ENCODE results near the gene CCL11.

Gene CCL11

DNA sequence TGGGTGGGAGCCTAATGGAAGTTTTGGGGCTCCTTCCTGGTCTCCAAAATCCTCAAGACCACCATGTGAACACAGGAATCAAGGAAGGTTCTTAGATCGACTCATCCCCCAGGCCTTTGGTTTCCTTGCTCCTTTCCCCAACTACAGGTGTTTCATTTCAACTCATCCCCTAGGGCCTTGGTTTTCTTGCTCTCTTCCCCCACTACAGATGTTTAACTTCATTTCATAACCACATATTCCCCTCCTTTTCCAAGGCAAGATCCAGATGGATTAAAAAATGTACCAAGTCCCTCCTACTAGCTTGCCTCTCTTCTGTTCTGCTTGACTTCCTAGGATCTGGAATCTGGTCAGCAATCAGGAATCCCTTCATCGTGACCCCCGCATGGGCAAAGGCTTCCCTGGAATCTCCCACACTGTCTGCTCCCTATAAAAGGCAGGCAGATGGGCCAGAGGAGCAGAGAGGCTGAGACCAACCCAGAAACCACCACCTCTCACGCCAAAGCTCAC is at the start of gene CCL11:
Gene CCL11, plus strand, starts transcription at position 457 of the 507 bp plus-strand sequence. CDS start 67 bp downstream, outside the sequence.
- no peak for DNase-seq

DNA sequence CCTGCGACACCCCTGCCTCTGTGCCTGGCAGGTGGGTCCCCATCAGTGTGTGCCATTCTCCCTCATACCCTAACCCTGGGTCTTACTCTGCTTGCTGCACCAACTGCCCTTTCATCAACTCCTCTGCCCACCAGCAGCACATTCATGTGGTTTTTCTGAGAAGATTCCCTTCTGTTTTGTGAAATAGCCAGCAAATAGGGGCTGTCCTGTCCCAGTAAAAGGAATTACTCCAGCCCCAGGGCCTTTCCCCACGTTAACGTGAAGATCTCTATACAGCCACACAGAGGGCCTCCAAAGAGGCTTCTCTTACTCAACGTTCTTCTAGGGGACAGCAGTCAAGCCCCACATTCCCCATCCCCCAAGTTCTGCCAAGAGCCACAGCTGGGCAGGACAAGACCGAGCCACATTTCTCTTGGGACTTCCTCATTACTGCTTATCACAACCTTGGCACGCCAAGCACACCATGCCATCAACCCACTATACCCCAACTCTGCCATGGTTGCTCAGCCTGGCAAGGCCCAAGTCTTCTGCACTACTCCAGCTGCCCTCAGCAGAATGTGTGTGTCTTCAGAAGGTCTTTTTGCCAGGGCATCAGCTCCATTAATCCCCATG is 49.2 kb upstream of the CCL11 start:
- no peak for DNase-seq

DNA sequence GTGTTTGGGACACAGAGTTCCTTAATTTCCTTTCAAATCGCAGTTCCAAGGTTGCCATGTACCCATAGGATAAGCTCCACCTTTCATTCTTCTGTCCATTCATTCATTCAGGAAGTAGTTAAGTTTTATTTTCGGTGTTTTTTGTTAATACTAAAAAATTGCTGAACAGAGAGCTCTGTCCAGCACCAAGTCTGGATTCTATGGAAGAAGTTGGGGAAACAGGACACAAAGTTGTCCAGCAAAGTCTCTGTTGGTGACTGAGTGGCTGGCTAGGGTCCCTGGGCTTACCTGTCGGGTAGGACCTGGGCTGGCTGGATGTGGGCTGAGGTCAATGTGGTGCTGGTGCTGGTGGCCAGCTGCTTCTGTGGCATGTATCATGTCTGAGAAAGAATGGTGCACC is 48.1 kb upstream of the CCL11 start:
- DNase-seq = no peak

DNA sequence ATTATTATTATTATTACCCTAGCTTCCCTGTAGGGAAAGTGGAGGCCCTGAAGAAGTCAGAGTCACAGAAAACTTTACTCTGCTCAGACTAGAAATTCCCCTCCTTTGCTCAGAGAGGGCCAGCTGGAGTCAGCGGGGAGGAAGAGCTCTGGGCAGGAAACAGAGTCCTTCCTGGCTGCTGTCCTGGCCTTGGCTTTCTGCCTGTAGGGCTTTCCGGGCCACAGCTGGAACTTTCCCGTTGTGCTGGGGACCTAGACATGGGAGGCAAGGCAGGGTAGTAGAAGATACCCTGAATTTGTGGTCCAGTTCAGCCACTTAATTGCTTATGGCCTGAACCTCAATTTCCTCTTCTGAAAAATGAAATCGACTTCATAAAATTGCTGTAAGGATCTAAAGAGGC is 44.5 kb upstream of the CCL11 start:
- no peak for DNase-seq

DNA sequence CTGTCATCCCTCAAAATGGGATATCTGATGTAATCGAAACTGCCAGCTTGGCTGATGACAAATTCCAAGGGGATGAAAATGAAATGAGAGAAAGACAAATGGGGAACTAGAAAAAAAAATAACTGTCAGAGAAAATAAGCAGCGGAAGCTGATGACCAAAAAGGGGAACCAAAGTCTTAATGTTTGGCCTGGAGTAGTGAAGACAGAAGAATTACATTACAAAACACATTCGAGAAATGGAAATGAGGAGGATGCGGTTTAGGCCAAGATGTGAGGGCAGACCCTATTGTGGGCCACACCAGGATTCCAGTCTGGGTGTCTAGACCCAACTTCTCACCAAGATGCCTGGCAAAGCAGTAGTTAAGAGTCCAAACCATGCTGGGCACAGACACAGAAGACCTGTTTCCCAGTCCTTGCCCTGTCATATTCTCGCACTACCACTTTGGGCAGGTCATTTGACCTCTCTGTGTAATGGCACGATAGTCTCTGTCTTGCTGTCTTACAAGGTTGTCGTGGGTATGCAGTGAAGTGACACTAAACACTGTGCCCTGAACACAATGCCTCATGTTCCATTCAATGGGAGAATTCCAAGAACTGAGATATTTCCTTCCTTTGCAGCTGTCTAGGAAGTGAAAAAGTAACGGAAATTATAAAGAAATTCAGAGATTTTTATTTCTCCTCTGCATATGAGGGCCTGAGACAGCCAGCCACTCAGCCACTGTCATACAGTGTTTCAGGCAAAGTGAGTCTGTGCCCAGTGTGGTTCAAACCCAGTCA is 42.8 kb upstream of the CCL11 start:
- no peak for DNase-seq

DNA sequence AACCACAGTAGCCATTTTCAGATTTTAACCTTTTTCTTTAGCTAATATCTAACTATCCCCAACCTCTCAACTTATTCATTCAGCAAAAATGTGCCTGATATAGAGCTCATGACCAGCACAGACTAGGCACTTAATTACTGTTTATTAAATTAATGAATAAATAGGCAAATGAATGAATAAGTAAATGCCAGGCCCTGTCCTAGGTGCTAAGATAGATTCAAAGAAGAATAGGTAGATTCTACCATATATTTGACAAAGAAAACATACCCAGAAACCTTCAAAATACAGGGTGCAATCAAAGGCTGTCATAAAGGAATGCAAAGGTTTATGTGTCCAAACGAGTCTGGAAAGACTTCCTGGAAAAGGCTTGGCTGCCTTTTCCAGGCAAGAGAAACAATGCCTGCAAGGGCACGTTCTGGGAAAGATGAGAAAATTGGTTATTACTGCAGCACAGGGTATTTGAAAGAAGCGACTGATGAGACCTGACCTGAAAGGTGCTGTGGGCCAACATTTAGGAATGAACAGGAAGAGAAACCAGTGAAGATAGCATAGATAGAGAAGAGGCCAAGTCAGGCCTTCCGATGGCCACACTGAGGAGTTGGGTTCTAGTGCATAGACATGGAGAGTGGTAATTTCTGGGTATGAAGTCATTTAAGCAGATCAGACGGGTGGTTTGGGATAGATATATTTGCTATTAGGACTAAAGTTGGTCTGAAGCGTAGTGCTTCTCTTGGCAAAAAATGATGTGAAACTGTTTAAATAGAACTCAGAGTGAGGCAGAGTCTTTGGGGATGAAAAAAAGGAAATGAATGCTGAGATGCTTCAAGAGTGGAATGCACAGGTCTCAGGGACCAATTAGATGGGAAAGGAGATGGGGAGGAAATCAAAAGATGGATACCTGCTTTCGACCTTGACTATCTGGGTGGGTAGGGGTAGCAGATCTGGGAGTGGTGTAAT is 41.9 kb upstream of the CCL11 start:
- no peak for DNase-seq

DNA sequence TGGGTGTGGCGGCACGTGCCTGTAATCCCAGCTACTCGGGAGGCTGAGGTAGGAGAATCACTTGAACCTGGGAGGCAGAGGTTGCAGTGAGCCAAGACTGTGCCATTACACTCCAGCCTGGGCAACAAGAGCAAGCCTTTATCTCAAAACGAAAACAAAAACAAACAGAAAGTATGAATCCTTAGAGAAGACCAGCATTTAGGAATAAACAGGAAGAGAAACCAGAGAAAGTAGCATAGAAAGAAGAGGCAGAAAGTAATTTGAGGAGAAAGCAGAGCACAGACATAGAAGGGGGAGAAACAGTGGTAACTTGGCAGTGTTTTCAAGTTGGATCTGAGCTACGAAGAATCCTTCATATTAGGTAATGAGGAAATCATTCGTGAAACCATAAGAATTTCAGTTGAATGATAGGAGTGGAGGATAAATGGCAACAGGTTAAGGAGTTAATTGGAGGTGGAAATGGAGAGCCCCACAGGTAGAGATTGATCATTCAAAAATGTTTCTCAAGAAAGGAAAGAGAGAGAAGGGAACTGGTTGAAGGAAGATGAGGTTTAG is 40.1 kb upstream of the CCL11 start:
- no peak for DNase-seq

DNA sequence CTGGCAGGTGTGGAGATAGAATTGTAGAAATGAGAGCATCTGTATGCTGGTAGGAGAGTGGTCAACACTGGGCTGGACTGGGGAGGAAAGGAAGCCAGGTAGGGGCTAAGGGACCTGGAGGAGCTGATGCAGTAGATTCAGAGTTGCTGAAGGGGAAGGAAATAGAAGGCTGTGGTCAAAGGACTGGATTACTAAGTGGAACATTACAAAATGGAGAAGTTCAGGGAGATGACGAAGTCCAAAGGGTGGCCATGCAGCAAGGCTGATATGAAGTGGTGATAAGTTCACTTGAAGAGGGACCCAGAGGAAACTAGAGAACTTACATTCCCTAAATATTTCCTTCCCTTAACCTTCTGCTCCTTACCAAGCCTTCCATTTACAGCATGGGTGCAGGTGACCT is 39.1 kb upstream of the CCL11 start:
- DNase-seq = no peak

DNA sequence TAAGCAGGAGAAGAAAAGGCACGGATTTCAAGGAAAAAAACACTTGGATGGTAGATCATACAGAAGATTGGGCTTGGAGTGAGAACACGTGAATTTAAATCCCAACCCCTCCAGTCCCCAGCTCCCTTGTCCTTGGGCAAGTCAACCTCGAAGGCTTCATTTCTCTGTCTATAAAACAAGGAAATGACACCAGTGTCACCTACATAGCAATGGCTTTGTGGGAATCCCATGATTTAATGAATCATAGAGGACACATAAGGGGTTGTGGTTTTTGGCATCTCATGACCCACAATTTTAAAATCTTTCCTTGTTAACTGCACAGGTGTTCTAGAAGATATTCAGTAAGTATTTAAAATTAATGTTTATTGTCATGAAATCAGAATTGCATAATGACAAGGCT is 38.7 kb upstream of the CCL11 start:
- DNase-seq = no peak

DNA sequence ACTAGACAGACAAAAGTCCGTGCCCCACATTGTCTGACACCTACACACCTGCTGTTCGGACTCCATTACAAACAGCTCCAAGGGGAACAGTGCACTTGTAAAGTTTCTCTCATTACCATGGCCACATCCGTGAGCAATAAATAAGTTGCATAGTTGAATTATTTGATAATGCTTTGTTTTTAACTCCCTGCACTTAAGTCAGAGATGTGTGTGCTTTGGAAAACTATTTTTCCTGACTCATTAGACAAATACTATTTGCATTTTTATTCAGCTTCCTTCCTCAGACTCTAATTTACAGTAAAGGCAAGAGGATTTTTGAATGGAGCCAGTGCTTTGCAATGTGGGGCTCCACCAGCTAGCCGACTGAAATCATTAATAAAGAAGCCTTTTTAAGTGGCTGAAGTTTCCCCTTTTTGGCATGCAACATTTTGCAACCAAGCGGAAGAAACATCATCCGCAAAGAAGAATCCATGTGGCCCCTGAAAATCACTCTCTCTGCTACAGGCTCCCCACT is 37.0 kb upstream of the CCL11 start:
- DNase-seq = no peak

DNA sequence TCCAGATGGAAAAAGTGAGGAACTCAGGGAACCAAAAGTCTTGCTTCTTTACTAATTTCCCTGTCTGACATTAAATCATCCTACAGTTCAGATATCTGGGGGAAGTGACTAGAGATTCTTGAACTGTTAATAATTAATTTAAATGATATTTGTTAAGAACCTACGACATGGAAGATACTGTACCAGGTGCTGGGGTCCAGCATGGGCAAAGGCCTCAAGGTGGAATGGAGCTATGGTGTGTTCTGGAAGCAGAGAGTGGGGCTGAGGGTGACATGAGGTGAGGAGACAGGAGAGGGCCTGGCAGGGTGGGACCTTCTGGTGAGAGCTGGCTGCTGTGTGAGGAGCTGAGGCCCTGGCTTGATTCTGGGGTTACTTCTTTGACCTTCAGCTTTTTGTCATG is 36.5 kb upstream of the CCL11 start:
- DNase-seq = no peak

DNA sequence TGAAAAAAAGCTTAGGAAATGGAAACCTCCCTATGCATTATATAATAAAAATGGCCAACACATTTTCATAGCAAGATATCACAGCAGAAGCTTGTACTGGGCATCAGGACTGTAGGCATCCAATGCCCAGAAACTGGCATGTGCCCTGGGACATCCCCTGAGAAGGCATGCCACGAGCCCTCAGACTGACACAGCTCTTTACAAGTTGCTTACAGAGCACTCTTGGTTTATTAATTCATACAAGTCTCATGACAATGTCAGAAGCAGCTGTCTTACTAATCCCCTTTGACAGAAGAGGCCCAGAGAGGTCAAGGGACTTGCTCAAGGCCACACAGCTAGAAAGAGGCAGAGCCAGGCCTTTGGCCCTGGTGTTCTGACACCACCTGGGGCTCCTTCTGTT is 36.1 kb upstream of the CCL11 start:
- no peak for DNase-seq

DNA sequence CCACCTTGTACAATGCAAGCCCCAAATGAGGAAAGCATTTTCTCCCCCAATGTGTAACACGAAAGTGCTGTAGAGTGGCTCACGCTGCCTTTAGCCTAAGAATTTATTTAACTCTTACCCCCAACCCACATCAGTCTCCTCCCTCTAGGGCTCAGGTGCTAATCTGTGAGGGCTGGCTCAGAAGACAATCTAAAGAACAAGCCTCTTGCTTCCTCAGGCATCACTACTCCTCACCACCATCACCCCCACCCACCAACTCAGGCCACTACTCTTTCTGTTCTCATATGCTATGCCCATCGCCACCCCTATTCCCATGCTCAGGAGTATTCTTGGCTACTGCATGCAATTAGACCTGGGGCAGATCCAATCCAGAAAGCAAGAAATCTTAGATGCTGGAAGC is 34.4 kb upstream of the CCL11 start:
- no peak for DNase-seq

DNA sequence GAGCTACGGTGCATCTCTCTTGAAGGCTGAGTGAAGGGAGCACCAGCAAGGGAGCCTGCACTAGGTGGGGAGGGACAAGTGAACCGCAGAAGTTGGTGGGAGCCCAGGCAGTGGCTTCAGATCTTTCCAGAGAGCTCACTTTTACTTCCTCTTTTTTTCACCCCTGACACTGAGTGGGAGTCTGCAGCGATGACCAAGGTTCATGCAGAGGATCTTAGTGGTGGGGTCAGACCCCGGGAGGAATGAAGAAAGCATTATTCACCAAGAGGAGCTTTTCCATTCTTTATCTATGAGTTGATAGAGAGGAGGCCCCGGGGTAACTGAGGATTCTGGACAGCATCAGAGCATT is 33.5 kb upstream of the CCL11 start:
- no peak for DNase-seq

DNA sequence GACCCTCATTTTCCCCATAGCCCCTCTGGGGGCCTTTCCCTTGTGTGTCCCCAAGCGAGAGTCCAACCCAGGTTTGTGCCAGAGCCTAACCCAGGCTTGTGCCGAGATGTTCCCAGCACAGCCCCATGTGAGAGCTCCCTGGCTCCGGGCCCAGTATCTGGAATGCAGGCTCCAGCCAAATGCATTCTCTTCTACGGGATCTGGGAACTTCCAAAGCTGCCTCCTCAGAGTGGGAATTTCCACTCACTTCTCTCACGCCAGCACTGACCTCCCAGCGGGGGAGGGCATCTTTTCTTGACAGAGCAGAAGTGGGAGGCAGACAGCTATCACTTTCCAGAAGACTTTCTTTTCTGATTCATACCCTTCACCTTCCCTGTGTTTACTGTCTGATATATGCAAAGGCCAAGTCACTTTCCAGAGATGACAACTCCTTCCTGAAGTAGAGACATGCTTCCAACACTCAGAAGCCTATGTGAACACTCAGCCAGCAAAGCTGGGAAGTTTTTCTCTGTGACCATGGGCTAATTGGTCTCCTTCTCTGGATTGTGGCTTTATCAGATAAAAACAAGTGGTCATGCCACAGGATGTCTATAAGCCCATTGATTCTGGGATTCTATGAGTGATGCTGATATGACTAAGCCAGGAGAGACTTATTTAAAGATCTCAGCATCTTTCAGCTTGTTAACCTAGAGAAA is 33.0 kb upstream of the CCL11 start:
- no peak for DNase-seq

DNA sequence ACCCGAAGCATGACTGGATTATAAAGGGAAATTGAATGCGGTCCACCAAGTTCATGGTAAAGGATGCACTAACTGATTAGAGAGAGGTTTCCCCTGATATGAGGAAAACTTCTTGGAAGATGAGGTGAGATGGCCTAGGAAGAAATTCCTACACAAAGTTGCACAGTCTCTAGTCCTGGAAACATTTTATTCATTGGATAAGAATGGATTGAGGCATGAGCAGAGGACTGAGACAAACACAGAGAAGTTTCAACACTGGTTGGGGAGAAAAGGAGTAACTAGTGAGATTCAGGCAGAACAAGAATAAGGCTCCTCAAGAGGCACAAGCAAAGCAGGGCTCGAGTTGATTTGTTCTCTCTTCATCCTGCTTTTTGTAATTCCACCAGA is 32.4 kb upstream of the CCL11 start:
- DNase-seq = no peak

DNA sequence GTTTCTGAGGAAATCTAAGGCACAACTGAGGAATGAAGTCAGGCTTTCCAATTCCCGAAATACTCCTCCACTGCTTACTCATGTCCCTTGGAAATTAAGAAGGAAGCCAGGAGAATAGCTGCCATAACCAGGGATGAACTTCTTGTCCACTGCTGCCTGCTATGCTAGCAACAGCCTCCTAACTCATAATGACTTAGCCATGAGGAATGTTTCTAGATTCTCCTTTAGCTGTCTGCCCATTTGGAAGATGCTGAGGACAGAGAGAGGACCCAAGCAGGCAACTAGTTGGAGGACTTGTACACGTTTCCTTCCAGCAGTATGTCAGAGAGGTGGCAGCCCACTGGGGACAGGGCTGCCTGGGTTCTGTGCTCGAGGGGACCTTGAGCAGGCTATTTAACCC is 31.4 kb upstream of the CCL11 start:
- no peak for DNase-seq

DNA sequence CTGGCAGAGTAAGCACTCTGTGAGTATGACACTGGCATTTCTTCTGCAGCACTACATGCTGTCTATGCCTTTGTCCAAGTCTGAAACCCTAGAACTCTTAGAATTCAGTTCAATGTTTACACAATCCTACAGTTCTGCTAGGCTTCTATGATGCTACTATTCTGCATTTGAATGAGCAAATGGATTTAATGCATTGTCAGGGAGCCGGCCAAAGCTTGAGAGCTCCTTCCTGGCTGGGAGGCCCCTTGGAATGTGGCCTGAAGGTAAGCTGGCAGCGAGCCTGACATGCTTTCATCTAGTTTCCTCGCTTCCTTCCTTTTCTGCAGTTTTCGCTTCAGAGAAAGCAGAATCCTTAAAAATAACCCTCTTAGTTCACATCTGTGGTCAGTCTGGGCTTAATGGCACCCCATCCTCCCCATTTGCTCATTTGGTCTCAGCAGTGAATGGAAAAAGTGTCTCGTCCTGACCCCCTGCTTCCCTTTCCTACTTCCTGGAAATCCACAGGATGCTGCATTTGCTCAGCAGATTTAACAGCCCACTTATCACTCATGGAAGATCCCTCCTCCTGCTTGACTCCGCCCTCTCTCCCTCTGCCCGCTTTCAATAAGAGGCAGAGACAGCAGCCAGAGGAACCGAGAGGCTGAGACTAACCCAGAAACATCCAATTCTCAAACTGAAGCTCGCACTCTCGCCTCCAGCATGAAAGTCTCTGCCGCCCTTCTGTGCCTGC is 30.7 kb upstream of the CCL11 start, which contains the start of gene CCL2:
Gene CCL2, plus strand, starts transcription at position 635 of the 730 bp plus-strand sequence. Its CDS starts 65 bp downstream, at position 700.
- DNase-seq = no peak

DNA sequence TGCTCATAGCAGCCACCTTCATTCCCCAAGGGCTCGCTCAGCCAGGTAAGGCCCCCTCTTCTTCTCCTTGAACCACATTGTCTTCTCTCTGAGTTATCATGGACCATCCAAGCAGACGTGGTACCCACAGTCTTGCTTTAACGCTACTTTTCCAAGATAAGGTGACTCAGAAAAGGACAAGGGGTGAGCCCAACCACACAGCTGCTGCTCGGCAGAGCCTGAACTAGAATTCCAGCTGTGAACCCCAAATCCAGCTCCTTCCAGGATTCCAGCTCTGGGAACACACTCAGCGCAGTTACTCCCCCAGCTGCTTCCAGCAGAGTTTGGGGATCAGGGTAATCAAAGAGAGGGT is 30.2 kb upstream of the CCL11 start:
- no peak for DNase-seq

DNA sequence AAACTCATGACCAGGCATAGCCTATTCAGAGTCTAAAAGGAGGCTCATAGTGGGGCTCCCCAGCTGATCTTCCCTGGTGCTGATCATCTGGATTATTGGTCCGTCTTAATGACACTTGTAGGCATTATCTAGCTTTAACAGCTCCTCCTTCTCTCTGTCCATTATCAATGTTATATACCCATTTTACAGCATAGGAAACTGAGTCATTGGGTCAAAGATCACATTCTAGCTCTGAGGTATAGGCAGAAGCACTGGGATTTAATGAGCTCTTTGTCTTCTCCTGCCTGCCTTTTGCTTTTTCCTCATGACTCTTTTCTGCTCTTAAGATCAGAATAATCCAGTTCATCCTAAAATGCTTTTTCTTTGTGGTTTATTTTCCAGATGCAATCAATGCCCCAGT is 29.7 kb upstream of the CCL11 start:
- no peak for DNase-seq

DNA sequence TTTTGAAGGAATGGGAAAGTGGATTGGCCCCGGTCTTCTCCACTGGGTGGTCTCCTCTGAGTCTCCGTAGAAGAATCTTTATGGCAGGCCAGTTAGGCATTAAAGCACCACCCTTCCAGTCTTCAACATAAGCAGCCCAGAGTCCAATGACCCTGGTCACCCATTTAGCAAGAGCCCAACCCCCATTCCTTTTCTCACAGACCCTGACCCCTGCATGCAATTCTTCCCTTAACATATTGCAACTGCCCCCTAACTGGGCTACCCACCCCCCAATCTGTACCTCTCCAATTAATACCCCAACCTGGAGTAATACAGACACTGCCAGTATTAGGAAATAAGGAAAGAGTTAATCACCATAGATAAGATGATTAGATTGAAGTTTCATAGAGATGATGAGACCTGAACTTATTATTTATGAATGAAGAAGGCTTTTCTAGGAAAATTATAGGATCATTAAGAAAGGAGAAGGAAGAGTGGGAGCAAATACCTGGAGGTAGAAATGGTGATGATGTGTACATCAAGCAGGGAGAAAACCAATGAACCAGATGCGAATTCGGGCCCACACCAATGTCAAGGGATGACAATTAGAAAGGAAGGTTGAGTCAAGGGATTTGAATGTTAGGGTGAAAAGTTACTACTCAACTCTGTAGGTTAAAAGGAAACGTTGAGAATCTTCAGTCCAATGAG is 28.1 kb upstream of the CCL11 start:
- DNase-seq = no peak
